Measurements from ENCODE around the gene CERS4. TPM values are rescaled to one million over a fixed set of nuclear protein-coding genes. Genes with fewer than 3 reads are reported as not detected.
"Not testable (repeated sequence)": the region's sequence is repeated elsewhere in the genome, so short reads cannot be mapped to it uniquely, and the experiment has no call there.

CERS4 gene
- total RNA-seq, 1 experiment from 2014 or later: 4.8 TPM

DNA sequence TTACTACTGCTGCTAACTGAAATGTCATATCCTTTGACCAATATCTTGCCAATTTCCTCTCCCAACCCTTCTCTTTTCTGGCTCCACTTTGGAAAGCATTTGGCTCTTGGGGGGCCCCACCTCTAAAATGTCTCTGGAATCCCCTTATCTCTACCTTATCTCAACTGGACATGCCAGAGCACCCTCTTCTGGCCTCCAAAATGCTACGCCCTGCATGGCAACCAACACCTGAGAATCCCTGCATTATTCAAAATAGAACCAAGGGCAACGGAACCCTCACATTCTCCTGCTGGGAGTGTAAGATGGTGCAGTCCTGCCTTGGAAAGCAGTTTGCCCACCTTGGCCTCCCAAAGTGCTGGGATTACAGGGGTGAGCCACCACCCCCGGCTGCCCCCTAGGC is 35.3 kb downstream of the CERS4 start:
- Histone ChIP-seq H3K4me1 (ENCODE audit: insufficient read depth, low read length, poor library complexity, severe bottlenecking) (peaks cover 7% of the 10 kb centered on the region), H3K27me3 (replicated peaks; ENCODE audit: insufficient read depth, low read depth, low read length, poor library complexity) (no peaks in the 10 kb centered on the region), H3K4me3 (ENCODE audit: low read depth, low read length, poor library complexity, severe bottlenecking) (no peak overlapping the region), H3K36me3 (ENCODE audit: insufficient read depth, low read length, poor library complexity, severe bottlenecking) (no peaks in the 10 kb centered on the region), H3K9me3 (ENCODE audit: low read depth, low read length, poor library complexity, severe bottlenecking) (no peaks in the 10 kb centered on the region), H3K27ac (ENCODE audit: low read depth, low read length, poor library complexity, severe bottlenecking) (no peak overlapping the region)
- ChIA-PET CTCF (no interaction called here), POLR2A (ENCODE audit: low non-redundant PET) (no interaction called here)
- no TSS peak for BruUV-seq (replicated peaks)
- TF ChIP-seq, protein P1, sequence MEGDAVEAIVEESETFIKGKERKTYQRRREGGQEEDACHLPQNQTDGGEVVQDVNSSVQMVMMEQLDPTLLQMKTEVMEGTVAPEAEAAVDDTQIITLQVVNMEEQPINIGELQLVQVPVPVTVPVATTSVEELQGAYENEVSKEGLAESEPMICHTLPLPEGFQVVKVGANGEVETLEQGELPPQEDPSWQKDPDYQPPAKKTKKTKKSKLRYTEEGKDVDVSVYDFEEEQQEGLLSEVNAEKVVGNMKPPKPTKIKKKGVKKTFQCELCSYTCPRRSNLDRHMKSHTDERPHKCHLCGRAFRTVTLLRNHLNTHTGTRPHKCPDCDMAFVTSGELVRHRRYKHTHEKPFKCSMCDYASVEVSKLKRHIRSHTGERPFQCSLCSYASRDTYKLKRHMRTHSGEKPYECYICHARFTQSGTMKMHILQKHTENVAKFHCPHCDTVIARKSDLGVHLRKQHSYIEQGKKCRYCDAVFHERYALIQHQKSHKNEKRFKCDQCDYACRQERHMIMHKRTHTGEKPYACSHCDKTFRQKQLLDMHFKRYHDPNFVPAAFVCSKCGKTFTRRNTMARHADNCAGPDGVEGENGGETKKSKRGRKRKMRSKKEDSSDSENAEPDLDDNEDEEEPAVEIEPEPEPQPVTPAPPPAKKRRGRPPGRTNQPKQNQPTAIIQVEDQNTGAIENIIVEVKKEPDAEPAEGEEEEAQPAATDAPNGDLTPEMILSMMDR (conservative IDR thresholded peaks at IDR 0.05; ENCODE audit: low read depth, low read length): no peak; the same call in 1 of the 2 replicates
- no peak for TF ChIP-seq EZH2 (IDR thresholded peaks at IDR 0.05; ENCODE audit: borderline replicate concordance, low read depth, low read length, poor library complexity, severe bottlenecking)
- no peak for DNase-seq (ENCODE audit: low spot score)
- intact Hi-C loops (cut with micrococcal nuclease; ENCODE audit: unreplicated experiment): no loop called here

DNA sequence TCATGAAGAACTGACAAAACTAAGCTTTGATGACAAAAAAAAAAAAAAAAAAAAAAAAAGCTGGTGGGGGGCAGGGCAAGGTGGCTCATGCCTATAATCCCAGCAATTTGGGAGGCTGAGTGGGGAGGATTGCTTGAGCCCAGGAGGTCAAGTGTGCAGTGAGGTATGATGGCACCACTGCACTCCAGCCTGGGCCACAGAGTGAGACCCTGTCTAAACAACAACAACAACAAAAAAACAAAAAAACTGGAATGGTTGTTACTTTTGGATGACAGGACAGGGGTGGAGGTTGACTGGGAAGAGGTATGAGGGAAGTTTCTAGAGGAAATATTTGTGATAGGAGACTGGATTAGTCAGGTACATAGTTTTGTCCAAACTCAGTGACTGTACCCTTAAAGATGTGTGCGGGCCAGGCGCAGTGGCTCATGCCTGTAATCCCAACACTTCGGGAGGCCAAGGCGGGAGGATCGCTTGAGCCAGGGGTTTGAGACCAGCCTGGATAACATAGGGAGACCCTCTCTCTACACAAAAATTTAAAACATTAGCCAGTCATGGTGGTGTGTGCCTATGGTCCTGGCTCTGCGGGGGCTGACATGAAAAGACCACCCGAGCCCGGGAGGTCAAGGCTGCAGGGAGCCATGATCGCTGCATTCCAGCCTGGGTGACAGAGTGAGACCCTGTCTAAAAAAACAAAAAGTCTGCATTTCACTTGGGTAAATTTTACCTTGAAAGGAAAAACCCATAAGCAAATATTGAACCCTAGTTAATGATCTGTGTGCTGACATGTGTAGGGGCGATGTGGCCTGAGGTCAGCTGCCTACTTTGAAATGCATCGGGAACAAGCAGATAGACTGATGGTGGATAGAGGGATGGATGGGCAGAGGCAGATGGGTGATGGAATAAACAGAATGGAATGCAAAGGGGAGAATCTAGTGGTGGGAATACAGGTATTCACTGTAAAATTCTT is 37.0 kb downstream of the CERS4 start:
- no peak for DNase-seq (ENCODE audit: low spot score)
- POLR2A ChIA-PET (ENCODE audit: low non-redundant PET): no interaction called here
- Histone ChIP-seq H3K27ac (ENCODE audit: low read depth, low read length, poor library complexity, severe bottlenecking) (no peak overlapping the region), H3K27me3 (replicated peaks; ENCODE audit: insufficient read depth, low read depth, low read length, poor library complexity) (no peaks in the 10 kb centered on the region), H3K9me3 (ENCODE audit: low read depth, low read length, poor library complexity, severe bottlenecking) (no peaks in the 10 kb centered on the region), H3K4me3 (ENCODE audit: low read depth, low read length, poor library complexity, severe bottlenecking) (no peak overlapping the region), H3K36me3 (ENCODE audit: insufficient read depth, low read length, poor library complexity, severe bottlenecking) (no peaks in the 10 kb centered on the region), H3K4me1 (ENCODE audit: insufficient read depth, low read length, poor library complexity, severe bottlenecking) (no peaks in the 10 kb centered on the region)
- BruUV-seq (replicated peaks): no TSS peak
- intact Hi-C loops (cut with micrococcal nuclease; ENCODE audit: unreplicated experiment): no loop called here
- TF ChIP-seq, protein P1 (conservative IDR thresholded peaks at IDR 0.05; ENCODE audit: low read depth, low read length): no peak
- TF ChIP-seq EZH2 (IDR thresholded peaks at IDR 0.05; ENCODE audit: borderline replicate concordance, low read depth, low read length, poor library complexity, severe bottlenecking): no peak
- CTCF ChIA-PET: no interaction called here

DNA sequence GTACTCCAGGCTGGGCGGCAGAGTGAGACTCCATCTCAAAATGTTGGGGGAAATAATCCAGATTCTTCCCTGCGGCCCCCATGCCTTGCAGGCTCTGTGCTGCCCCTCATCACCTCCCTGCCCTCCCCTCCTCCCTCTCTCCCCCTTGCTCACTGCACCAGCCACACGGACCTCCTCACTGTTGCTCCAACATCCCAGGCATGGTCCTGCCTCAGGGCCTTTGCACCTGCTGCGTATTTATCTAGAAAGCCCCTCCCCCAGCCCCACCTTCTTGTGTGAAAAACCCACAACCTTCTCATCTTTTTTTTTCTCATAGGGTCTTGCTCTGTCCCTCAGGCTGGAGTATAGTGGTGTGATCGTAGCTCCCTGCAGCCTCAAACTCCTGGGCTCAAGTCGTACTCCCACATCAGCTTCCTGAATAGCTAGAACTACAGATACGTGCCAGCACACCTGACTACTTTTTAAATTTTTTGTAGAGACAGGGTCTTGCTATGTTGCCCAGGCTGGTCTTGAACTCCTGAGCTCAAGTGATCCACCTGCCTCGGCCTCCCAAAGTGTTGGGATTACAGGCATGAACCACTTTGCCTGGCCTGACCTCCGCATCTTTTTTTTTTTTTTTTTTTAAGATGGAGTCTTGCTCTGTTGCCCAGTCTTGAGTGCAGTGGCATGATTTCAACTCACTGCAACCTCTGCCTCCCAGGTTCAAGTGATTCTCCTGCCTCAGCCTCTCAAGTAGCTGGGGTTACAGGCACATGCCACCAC is 38.1 kb downstream of the CERS4 start:
- POLR2A ChIA-PET (ENCODE audit: low non-redundant PET); H3K27ac ChIP-seq (ENCODE audit: low read depth, low read length, poor library complexity, severe bottlenecking); H3K4me3 ChIP-seq (ENCODE audit: low read depth, low read length, poor library complexity, severe bottlenecking); H3K4me1 ChIP-seq (ENCODE audit: insufficient read depth, low read length, poor library complexity, severe bottlenecking); DNase-seq (ENCODE audit: low spot score); H3K36me3 ChIP-seq (ENCODE audit: insufficient read depth, low read length, poor library complexity, severe bottlenecking); intact Hi-C loops (cut with micrococcal nuclease; ENCODE audit: unreplicated experiment); BruUV-seq (replicated peaks); H3K27me3 ChIP-seq (replicated peaks; ENCODE audit: insufficient read depth, low read depth, low read length, poor library complexity); H3K9me3 ChIP-seq (ENCODE audit: low read depth, low read length, poor library complexity, severe bottlenecking): not testable (repeated sequence)
- CTCF ChIA-PET: interaction anchor here (0.7 kb wide), 1 partner anchor 11 kb away, joined by 5 read pairs; no protein-coding TSS in a partner anchor

All from A673 (cell line).